ENCODE results near the gene ANAPC7.

GRCh38 chr12:110379197-110379596, 24.3 kb downstream of the ANAPC7 start:
- TF ChIP-seq EZH2 (IDR thresholded peaks at IDR 0.05; ENCODE audit: borderline replicate concordance, low read depth, low read length, poor library complexity, severe bottlenecking), result no peak
- no peak for TF ChIP-seq CTCF (conservative IDR thresholded peaks at IDR 0.05; ENCODE audit: low read depth, low read length)
